22Rv1 (cell line): ENCODE results near the gene AURKAIP1.

Experiments used
- ZFX ChIP-seq: fragments of 450-650 bp; IDR thresholded peaks from 2 replicates; pipeline ENCODE4 v1.6.1; 2017; ENCODE audit warnings: antibody characterized with exemption, borderline replicate concordance
- TF ChIP-seq, protein P1 (sequence below): fragments of 450-650 bp; IDR thresholded peaks from 2 replicates; pipeline ENCODE4 v1.5.1; 2017; ENCODE audit warnings: mild to moderate bottlenecking

DNA sequence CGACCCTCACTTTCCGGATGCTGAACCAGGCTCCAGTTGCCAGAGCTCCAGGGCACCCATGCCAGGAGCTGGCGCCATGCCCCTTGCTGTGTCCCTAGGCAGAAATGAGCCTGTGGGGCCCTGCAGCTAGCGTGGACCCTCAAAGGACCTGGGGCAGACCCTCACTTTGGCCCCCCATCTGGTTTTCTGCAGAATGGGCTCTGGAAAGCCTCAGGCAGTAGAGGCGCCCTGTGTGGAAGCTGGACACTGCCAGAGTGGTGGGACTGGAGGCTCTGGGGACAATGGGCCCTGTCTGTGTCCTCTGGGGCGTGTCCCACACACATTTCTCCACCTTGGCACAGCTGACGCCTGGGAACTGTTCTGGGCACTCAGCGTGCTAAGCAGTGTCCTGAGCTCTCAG lies 6.3 kb upstream of the AURKAIP1 start:
- TF ChIP-seq, protein P1, sequence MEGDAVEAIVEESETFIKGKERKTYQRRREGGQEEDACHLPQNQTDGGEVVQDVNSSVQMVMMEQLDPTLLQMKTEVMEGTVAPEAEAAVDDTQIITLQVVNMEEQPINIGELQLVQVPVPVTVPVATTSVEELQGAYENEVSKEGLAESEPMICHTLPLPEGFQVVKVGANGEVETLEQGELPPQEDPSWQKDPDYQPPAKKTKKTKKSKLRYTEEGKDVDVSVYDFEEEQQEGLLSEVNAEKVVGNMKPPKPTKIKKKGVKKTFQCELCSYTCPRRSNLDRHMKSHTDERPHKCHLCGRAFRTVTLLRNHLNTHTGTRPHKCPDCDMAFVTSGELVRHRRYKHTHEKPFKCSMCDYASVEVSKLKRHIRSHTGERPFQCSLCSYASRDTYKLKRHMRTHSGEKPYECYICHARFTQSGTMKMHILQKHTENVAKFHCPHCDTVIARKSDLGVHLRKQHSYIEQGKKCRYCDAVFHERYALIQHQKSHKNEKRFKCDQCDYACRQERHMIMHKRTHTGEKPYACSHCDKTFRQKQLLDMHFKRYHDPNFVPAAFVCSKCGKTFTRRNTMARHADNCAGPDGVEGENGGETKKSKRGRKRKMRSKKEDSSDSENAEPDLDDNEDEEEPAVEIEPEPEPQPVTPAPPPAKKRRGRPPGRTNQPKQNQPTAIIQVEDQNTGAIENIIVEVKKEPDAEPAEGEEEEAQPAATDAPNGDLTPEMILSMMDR: no peak
- TF ChIP-seq ZFX: no peak
